ENCODE results near the gene WWOX. TPM values are rescaled to one million over a fixed set of nuclear protein-coding genes. Genes with fewer than 3 reads are reported as not detected.

The WWOX gene
- total RNA-seq, 1 experiment from 2014 or later = 20.3 TPM

DNA sequence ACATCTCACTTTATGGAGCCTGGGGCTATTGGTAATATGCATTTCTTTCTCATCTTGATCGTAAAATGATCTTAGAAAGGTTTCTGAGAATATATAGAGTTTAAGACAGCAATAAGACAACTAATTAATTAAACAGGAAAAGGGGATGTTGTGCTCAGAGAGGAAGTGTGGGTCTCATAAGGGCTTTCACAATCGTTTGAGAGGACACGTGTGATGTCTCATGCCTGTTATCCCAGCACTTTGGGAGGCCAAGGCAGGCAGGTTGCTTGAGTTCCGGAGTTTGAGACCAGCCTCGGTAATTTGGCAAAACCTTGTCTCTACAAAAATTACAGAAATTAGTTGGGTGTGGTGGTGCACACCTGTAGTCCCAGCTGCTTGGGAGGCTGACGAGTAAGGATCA is 295.6 kb downstream of the WWOX start:
- no peak for DNase-seq (ENCODE audit: low read depth)

DNA sequence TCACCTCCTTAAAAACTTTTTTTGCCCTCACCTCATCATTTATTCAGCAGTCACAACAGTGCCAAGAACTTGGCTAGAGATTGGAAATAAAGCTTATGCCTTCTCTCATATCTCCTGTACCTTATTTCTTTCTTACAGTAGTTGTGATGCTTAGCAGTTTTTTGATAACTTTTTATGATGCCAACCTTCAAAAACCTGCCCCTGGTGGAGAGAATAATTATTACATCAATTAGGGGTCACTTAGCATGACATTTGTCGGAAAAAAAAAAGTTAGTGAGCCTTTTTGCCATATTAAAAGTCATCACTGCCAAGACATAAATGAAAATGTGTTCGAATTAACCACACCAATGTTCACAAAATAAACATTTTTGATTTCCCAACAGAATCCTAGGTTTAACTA is 296.6 kb downstream of the WWOX start:
- no peak for DNase-seq (ENCODE audit: low read depth)

DNA sequence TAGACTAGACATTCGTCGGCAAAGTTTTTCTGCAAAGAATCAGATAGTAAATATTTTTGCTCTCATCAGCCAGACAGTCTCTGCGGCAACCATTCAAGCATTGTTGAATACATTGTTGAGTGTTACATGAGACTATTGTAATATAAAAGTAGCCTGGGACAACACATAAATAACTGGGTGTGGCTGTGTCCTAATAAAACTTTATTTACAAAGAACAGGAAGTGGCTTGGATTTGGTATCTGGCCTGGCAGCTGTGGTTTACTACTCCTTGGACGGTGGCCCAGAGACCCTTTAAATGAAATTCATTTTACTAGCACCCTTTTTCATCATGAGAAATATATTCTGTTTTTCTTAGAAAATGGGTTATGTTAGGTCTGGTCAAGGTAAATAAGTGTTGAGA is 297.2 kb downstream of the WWOX start:
- DNase-seq (ENCODE audit: low read depth) = no peak

DNA sequence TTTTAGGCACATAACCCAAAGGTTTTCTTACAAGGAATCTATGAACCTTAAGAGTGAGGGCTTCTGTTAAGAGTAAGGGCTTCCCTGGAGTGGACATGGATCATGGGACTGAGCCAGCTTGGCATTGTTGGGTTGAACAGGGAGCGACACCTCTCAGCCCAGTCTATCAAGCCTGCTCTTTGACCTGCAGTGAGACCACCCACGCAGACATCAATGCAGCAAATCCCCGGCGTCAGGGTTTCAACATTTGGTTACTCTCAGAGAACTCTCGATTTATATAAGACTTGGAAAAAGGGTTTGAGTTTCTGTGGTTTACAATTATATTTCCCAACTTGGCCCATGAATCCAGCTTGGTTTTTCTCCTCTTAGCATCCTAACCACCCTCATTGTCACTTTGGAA is 299.9 kb downstream of the WWOX start:
- DNase-seq (ENCODE audit: low read depth) = no peak

DNA sequence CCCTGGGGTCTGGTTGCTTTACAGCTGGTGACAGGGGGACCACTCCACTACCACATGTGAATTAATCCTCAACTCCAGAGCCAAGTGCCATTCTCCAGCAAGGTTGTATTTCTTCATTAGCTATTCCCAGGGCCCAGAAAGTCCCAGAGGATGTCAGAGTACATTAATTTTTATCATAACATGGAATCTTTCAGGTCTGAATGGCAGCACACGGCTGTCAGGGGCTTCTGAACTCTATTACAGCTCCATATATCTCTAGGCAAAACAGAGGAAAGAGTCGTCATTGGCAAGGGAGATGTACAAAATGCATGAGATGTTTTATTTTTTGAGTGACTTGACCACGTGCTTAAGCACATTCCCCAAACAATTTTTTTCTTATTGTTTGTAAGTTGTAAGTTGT is 303.4 kb downstream of the WWOX start:
- DNase-seq (ENCODE audit: low read depth) = no peak

DNA sequence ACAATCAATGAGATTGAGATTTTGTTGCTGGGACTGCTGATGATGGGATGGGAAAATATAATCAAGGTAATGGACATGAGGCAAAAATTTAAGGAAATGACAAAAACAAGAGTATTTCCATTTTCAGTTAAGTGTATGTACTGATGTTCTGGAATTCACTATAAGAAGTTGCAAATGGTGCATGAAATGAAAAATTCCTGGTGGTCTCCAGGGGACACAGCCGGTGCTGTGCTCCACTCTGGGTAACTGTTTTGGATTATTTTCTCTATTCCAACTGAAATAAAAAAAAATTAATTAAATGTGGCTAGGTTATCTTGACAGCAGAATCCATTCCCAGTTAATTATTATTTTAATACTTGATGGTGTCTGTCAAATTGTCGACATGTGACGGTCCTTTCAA is 305.6 kb downstream of the WWOX start:
- DNase-seq (ENCODE audit: low read depth) = no peak

DNA sequence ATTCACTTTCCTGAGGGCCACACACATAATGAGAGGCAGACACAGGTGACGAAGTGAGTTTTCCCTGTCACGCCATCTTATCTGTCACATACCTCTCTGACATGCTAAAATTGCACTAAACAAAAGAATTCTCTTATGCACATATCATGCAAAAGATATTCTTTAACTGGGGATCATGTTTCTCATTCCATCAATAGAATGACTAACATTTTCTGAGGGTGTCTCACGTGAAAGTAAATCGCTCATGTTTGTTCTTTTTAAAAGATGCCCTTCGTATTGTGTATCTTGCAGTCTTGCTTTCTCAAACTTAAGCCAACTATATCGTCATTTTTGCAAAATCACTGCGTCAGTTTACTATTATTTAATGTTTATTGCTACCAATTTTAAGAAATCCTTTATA is 306.4 kb downstream of the WWOX start:
- DNase-seq (ENCODE audit: low read depth) = no peak

DNA sequence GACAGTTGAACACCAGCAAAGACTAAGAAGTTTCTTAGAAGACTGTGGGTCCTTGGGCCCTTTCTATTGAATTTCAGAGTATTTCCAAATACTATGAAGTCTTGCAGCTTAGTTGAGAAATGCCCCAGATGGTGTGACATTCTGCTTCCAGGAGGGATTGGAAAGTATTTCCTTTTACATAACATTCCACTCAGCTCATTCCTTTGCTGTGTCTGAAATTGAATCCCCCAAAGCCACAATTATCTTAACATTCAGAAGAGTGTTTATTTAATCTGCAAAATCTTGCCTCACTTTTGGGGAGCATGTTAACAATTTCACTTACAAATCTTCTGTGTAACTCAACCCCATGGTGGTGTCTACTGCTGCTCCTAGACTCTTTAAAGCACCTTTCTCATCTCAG is 307.7 kb downstream of the WWOX start:
- DNase-seq (ENCODE audit: low read depth) = no peak

DNA sequence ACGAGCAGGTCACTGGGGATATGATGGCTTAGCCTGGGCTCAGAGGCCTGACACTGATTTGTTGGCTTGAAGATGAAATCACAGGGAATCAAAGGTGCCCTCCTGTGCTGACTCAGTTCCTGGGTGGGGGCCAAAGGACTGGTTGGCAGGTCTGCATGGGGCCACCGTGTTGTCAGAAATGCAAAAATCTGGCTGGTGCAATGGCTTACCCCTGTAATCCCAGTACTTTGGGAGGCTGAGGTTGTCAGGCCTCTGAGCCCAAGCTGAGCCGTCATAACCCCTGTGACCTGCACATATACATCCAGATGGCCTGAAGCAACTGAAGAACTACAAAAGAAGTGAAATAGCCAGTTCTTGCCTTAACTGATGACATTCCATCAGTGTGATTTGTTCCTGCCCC is 314.2 kb downstream of the WWOX start:
- no peak for DNase-seq (ENCODE audit: low read depth)

DNA sequence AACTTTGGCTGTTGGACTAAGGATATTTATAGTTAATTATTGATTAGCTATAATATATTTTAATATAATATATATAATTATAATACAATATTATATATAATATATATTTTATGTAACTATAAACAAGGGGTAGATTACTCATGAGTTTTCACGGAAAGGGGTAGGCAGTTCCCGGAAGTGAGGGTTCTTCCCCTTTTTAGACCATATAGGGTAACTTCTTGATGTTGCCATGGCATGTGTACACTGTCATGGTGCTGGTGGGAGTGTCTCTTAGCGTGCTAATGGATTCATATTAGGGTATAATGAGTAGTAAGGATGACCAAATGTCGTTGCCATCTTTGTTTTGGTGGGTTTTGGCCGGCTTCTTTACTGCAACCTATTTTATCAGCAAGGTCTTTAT is 315.6 kb downstream of the WWOX start:
- no peak for DNase-seq (ENCODE audit: low read depth)

DNA sequence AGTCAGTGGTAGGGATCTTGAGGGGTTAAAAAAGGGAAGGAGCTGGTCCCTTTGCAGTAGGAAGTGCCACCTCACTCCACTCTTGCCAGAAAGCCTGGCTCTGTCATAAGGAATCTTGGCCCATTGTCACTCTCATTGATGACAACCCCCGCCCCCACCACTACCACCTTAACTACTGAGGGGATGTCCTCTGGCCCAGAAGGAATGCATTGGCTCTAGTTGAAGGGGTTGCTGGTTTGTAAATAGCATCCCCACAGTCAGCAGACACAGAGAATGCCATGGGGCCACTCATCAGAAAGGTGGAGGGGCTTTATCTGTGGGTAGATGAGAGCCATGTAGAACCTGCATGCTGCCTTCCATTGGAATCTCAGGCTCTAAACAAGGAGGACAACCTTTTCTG is 316.2 kb downstream of the WWOX start:
- DNase-seq (ENCODE audit: low read depth) = no peak

DNA sequence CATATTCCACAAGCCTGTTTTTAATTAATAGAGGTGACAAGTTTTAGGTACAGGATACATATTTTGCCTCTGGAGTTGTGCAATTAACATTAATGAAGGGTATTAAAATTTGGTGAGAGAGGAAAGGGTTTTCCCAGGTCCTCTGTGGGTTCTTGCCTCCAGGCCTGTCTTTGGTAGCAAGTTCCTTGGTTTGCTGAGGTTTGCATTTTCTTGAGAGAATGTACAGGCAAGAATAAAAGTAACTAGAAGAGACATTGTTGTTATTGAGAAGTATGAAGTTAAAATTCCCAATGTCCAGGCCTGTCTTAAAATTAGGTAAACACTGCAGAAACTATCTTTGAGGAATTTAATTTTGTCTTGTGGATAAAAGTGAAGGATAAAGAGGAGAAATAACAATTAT is 316.9 kb downstream of the WWOX start:
- DNase-seq (ENCODE audit: low read depth) = no peak

DNA sequence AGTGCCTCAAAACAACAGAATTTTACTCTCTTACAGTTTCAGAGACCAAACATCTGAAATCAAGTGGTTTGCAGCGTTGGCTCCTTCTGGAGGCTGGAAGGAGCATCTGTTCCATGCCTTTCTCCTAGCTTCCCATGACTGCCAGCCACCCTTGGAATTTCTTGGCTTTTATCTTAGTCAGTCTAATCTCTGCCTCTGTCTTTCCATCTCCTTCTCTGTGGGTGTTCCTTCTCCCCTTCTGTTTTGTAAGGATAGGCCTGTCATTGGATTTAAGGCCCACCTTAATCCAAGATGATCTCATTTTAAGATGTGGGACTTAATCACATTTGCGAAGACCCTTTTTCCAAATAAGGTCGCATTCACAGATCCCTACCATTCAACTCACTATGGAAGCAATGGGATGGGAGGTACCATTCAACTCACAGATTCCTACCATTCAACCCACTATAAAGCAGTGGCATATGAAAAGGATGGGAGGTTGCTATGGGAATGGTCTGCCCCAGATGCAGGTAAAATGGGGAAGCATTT is 321.8 kb downstream of the WWOX start:
- no peak for DNase-seq (ENCODE audit: low read depth)

DNA sequence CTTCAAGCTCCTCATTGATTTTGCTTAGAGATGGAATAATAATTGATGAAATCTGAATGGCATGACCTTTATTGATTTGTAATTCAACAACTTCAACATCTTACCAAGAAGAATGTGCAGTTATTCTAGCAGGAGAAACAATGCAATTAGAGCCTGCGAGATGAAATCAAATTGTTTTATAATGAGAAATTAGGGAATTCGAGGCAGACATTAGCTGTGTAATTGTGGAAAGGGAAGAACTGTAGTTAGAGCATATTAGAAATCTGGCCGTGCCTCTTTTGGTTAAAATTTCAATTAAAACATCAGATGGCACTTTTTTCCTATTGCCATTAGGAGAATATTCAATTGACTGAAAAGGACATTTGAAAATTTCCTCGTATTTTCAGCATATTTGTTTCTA is 325.8 kb downstream of the WWOX start:
- DNase-seq (ENCODE audit: low read depth) = no peak

DNA sequence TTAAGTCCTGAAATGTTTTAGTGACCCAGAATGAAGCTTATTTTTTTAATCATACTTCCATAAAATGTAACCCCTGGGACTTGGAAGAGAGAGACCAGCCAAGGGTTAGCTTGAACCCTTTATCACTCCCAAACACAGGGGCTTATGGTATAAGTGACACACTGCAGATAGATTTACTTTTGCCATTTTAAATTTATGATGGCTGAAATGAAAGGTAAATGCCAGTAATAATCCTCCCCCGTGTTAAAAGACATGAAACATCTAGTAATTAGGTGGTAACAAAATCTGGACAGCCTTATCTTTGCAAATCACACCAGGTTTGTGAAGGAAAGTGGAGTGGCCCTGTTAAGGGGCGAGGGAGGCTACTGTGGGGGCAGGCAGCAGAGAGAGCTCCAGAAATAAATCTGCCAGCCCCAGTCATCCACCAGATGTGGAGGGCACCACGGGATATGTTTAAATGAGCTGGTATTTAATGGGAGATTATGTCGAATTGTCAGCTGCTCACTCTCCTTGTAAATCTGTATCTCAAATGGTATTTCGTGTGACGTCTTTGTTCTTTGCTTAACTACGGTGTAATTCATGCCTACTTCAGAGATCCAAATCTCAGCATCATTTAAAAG is 326.5 kb downstream of the WWOX start:
- no peak for DNase-seq (ENCODE audit: low read depth)

DNA sequence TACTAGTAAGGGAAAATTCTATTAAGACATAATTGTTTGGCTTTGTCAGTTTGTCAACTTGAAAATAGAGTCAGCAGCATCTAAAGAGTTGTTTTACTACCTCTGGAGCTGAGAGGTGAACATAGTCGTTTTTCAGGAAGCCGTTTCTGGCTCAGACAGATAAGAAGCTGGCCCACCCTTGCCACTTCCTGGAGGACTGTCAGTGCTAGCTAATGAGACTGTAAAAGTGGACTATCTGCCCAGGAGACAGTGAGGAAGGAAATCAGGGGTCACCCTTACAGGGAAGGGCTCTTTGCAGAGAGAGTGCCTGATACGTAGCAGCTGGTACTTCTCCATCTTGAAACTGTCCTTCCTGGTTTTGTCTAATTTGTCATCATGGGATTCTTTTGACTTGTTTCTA is 328.7 kb downstream of the WWOX start:
- no peak for DNase-seq (ENCODE audit: low read depth)

DNA sequence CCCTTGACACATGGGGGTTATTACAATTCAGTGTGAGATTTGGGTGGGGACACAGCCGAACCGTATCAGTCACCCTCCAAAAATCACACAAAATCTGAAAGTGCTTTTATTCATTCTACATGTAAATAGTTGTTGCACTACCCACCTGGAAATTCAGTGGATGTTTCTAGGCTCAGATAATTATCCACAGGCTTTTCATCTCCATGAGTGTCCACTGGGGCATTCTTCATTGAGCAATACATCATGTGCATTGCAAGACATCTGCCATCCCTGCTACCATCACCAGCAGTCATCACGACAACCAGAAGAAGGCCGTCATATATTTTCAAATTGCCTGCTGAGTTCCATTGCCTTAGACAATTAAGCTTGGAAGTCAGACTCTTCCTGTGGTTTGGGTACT is 330.8 kb downstream of the WWOX start:
- DNase-seq (ENCODE audit: low read depth) = no peak

DNA sequence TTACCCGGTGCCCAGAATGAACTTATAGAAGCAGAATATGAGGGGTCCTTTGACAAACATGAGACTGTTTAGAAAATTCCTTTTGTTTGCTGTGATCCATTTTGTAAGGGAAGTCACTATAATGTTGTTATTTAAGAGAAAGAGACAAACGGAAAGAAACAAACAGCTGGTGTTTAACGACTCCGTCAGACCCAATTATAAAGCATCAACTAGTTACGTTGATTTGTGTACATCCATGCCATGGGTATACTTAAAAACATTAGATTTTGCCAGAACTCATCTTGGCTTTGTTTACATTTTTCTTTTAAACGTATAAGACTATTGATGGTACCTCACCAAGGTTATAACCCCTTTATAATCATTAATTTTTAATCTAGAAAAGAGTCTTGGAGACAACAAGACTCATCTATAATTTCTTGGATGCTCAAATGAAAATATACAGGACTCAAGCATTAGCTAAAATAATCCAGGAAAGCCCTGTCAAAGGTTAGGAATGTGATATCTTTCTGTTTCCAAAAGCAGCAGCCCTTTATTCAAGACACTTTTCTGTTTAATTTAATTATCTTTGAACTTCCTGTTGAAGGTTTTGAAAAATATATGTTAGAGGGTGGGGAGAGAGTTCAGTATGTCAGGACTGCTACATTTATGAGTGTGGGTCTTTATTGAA is 331.7 kb downstream of the WWOX start:
- no peak for DNase-seq (ENCODE audit: low read depth)

DNA sequence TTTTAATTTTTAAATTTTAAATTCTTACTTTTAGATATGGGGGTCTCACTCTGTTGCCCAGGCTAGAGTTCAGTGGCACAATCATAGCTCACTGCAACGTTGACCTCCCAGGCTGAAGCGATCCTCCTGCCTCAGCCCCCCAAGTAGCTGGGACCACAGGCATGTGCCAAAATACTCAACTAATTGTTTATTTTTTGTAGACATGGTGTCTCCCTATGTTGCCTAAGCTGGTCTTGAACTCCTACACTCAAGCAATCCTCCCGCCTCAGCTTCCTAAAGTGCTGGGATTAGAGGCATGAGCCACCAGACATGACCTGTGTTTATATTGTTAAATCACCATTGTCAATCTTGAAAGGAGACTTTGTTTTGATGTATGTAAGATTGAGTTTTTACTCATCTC is 332.2 kb downstream of the WWOX start:
- no peak for DNase-seq (ENCODE audit: low read depth)

DNA sequence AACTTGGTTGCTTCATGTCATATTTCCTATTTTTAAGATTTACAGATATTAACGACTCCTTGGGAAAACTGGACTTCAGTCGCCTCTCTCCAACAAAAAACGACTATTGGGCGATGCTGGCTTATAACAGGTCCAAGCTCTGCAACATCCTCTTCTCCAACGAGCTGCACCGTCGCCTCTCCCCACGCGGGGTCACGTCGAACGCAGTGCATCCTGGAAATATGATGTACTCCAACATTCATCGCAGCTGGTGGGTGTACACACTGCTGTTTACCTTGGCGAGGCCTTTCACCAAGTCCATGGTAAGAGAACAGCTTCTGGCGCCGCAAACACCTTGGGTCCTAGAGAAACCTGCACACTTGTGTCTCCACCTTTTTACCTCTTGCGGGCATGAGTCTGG is 333.0 kb downstream of the WWOX start:
- DNase-seq (ENCODE audit: low read depth) = no peak

DNA sequence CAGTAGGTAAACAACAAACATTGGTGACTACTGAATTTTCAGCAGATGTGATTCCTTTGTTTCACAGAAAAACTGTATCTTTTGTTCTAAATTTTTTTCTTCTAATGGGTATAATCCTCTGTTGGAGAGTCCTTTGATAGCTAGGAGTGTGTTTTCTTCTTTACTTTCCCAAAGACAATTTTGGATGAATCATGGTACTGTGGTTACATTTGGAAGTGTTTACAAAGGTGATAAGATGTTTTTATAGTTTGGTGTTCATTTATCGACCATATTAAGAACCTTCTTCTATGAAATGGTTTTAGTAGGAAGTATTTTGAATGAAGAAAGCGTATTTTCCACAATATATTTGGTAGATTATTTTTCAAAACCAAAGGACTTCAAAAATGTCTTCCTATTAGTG is 333.7 kb downstream of the WWOX start:
- no peak for DNase-seq (ENCODE audit: low read depth)

DNA sequence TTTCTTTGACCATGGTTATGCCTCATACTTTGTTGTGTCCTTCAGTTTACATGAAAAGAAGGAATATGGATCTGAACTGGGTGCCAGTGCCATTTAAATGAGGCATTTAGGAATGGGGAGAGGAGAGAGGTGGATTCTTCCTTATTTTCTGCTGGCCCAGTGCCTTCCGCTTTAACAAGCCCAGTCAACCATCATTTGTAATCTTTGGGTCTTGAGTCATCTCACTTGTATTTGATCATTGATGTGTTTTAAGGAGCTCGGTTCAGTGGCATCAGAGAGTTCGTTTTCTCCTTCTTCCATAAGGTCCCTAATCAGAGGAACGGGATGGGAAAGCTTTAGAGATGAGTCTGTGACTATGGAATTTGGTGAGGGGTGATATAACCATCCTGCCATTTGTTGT is 334.9 kb downstream of the WWOX start:
- no peak for DNase-seq (ENCODE audit: low read depth)

DNA sequence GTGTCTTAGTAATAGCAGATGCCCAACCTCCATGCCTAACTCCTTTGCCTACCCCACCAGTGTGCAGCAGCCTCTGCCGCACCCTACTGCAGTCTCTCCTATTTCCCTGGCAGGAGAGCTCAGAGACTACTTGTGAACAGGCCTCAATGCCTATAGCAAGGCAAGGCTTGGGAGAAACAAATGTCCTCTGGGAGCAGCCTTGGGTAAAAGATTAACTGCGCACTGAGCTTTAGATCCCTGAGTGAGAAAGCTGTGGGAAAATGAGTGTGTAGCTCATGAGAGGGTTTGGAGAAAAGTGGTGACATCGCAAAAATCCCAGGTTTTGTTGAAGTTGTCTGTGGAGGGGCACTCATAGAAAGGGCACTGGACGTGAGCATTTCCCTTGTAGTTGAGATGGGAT is 335.8 kb downstream of the WWOX start:
- DNase-seq (ENCODE audit: low read depth) = no peak

DNA sequence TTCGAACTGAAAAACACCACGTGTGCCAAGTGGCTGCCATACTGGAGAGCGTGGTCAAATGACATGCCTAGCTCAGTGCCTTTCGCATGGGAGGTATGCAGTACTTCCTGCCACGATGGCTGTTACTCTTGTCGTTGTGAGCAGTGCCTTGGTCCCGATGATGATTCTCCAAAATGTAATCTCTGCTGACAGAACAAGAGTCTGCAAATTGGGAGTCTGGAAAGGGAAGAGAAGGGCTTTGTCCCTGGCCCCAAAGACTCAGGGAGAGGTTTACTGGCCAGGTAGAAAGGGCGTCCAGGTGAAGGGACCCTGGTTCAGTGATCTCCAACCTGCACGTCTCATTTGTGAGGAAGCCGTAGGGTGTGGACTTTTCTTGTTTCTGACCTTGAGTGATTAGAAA is 336.6 kb downstream of the WWOX start:
- no peak for DNase-seq (ENCODE audit: low read depth)
